ENCODE measurements around the gene STOM.

DNA sequence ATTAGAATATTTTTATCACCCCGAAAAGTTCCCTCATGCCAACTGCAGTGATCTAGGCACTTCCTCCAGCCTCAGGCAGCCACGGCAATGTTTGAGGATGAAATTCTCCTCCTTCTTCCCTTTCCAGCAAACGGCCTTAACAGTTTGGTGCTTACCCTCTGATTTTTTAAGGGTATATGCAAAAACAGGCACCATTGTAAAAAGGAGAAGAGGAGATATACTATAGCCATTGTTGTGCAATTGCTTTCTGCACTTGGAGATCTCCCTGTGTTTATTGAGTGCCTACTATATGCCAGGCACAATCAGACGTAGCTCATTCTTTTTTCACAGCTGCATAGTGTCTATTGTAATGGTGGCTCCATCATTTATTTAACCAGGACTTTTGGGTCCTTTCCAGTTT is 72.7 kb downstream of the STOM start:
- TF ChIP-seq, protein P1, sequence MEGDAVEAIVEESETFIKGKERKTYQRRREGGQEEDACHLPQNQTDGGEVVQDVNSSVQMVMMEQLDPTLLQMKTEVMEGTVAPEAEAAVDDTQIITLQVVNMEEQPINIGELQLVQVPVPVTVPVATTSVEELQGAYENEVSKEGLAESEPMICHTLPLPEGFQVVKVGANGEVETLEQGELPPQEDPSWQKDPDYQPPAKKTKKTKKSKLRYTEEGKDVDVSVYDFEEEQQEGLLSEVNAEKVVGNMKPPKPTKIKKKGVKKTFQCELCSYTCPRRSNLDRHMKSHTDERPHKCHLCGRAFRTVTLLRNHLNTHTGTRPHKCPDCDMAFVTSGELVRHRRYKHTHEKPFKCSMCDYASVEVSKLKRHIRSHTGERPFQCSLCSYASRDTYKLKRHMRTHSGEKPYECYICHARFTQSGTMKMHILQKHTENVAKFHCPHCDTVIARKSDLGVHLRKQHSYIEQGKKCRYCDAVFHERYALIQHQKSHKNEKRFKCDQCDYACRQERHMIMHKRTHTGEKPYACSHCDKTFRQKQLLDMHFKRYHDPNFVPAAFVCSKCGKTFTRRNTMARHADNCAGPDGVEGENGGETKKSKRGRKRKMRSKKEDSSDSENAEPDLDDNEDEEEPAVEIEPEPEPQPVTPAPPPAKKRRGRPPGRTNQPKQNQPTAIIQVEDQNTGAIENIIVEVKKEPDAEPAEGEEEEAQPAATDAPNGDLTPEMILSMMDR (conservative IDR thresholded peaks at IDR 0.05; ENCODE audit: low read depth, low read length), result no peak
- no peak for TF ChIP-seq EZH2 (IDR thresholded peaks at IDR 0.05; ENCODE audit: low read length, unreplicated experiment)
